GM10248 (cell line): Measurements from ENCODE around the gene ZNF142.

Source experiments
- CTCF ChIA-PET: fragments of 300-600 bp; sonication (Branson Sonifier 250); formaldehyde crosslinking; extraction: SDS; loops from one replicate; lab custom pipeline; 2021; ENCODE audit warnings: antibody characterized with exemption; lab: Yijun Ruan, JAX
- POLR2A ChIA-PET: fragments of 350-650 bp; sonication (Branson Sonifier 250); formaldehyde crosslinking; extraction: SDS; loops from one replicate; lab custom pipeline; 2020; ENCODE audit warnings: antibody characterized with exemption; lab: Yijun Ruan, JAX
- DNase-seq: peaks from one replicate; pipeline ENCODE4 v3.0.0; 2012; ENCODE audit errors: extremely low spot score
- TF ChIP-seq, protein P1 (sequence below): IDR thresholded peaks from 2 replicates; pipeline ENCODE4 v1.5.1; 2012; ENCODE audit warnings: mild to moderate bottlenecking, low read depth; ENCODE audit errors: extremely low read depth, missing control alignments, control extremely low read depth

Gene ZNF142

DNA sequence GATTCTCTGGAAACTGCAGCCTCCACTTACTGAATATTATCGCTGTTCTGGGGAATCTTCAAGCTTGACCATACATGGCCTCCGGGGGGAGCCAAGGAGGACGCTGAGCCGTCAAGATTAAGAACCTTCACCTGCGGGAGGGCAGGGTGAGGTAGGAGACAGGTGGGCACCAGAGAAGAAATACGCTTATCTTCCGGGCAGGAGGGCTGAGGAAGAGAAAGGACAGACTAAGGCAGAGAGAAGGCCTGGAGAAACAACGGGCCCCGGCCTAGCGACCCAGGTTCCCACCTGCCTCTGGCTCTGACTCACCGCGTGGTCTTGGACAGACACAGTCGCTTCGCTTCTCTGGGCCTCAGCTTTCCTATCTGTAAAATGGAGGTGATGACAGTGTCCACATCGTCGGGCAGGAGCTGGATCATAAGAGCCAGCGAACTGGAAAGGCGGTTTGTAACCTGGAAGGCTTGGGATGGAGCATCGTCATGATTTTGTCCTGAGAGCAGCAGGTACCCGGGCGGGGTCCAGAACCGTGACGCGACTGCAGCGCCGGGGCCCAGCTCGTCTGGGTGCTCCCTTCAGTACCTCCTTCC lies 659 bp downstream of the ZNF142 start:
- CTCF ChIA-PET, result interaction anchor here (1.0 to 5.8 kb wide), 17 partner anchors 10 to 636 kb away, joined by 3 to 70 read pairs (median 4); partner anchors contain the start of genes AAMP, PNKD, RNF25 and STK36
- DNase-seq, result peak; percentile 75
- TF ChIP-seq, protein P1, sequence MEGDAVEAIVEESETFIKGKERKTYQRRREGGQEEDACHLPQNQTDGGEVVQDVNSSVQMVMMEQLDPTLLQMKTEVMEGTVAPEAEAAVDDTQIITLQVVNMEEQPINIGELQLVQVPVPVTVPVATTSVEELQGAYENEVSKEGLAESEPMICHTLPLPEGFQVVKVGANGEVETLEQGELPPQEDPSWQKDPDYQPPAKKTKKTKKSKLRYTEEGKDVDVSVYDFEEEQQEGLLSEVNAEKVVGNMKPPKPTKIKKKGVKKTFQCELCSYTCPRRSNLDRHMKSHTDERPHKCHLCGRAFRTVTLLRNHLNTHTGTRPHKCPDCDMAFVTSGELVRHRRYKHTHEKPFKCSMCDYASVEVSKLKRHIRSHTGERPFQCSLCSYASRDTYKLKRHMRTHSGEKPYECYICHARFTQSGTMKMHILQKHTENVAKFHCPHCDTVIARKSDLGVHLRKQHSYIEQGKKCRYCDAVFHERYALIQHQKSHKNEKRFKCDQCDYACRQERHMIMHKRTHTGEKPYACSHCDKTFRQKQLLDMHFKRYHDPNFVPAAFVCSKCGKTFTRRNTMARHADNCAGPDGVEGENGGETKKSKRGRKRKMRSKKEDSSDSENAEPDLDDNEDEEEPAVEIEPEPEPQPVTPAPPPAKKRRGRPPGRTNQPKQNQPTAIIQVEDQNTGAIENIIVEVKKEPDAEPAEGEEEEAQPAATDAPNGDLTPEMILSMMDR, result peak; percentile 78
- POLR2A ChIA-PET, result interaction anchor here (0.7 to 1.4 kb wide), 2 partner anchors 13 to 57 kb away, joined by 4 read pairs; partner anchors contain the start of genes RNF25 and STK36

DNA sequence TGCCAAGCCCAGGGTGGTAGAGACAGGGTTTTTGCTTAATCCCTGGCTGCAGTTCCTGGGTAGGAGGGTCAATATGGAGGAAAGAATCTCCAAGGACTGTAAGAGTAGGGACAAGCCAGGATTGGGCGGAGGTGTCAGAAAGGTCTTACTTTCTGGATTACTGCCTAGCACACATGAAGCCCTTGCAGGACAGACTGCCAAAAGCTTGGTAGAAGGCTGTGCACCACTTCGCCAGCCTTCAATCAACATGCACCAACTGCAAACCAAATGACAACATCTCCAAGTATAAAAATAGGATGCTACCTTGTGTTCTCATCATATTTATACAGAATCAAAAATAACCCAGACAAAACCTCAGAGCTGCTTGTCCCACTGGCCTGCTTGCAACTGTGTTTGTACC lies 3.7 kb downstream of the ZNF142 start:
- ChIA-PET CTCF (interaction anchor here (1.4 to 2.8 kb wide), 2 partner anchors 17 to 192 kb away, joined by 3 to 14 read pairs; no protein-coding TSS in a partner anchor), POLR2A (interaction anchor here (0.5 kb wide), 1 partner anchor 12 kb away, joined by 4 read pairs; no protein-coding TSS in a partner anchor)
- TF ChIP-seq, protein P1, result no peak
- DNase-seq, result no peak

DNA sequence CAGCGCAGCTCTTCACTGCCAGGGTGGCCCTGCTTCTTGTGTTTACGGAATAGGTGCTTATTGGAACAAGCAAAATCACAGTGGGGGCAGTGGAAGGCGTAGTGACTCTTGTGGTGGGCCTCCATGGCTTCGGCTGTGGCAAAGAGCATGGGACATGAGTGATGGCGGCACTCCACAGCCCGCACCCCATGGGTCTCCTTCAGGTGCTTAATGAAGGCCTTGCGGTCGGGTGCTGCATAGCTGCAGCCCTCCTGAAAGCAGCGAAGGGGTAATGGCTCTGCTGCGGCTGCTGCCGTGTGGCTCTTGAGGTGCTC lies 10.7 kb downstream of the ZNF142 start:
- TF ChIP-seq, protein P1, result peak; percentile 7
- no peak for DNase-seq
- CTCF ChIA-PET, result interaction anchor here (0.9 to 8.0 kb wide), 18 partner anchors 9 to 361 kb away, joined by 3 to 70 read pairs (median 4); partner anchors contain the start of genes BCS1L, PLCD4 and ZNF142
- POLR2A ChIA-PET, result interaction anchor here (1.1 kb wide), 1 partner anchor 12 kb away, joined by 3 read pairs; no protein-coding TSS in a partner anchor

DNA sequence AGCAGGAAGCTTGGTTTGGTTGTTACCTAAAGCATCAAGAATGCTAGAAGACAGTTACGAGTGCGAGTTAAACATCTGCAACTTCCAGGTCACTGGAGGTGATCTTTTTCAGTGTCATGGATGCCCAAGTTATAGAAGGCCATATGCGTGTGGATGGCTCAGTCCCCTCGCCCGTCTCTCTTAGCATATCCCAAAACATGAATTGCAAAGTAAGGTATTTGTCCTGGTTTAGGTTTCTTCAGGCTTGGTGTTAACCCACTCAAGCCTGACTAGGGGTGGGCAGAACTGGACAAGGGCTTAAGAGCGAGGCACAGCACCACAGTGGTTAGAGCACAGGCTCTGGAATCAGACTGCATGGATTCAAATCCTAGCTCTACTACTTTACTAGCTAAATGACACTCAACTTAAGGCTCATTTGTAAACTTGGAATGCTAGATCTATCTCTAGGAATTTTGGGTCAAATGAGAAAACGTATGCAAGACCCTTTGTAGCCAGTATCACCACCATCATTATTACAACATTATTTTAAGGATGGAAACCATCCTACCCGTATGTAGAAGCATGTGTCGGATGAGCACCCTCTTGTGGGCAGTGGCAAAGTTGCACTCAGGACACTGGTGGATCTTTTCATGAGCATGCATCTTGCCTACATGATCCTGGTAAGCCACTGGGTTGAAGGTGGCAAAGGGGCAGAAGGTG lies 11.2 kb downstream of the ZNF142 start:
- TF ChIP-seq, protein P1, result peak; percentile 79
- ChIA-PET POLR2A (interaction anchor here (1.1 kb wide), 1 partner anchor 12 kb away, joined by 3 read pairs; no protein-coding TSS in a partner anchor), CTCF (interaction anchor here (0.9 to 8.0 kb wide), 22 partner anchors 8 to 376 kb away, joined by 3 to 70 read pairs (median 4); partner anchors contain the start of genes BCS1L, PLCD4 and ZNF142)
- DNase-seq, result peak; percentile 69

DNA sequence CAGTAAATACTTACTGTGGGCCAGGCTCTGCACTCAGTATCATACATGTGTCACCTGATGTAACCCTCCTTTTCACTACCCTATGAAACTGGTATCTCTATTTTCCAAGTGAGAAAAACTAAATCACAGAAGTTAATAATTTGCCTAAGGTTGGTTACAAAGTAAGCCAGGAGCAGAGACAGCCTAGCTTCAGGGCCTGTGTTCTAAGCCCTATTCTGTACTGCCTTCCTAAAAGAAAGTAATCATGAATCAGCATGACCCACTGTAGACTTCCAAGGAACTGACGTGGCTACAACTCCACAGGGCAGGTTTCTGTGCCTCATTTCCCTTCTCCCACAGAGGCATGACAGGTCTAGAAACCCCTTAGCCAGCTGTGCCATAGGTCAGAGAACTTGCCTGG lies 14.3 kb downstream of the ZNF142 start:
- DNase-seq, result no peak
- CTCF ChIA-PET, result interaction anchor here (1.9 to 8.0 kb wide), 4 partner anchors 14 to 207 kb away, joined by 5 to 70 read pairs (median 20); partner anchors contain the start of genes BCS1L and ZNF142
- POLR2A ChIA-PET, result no interaction called here

DNA sequence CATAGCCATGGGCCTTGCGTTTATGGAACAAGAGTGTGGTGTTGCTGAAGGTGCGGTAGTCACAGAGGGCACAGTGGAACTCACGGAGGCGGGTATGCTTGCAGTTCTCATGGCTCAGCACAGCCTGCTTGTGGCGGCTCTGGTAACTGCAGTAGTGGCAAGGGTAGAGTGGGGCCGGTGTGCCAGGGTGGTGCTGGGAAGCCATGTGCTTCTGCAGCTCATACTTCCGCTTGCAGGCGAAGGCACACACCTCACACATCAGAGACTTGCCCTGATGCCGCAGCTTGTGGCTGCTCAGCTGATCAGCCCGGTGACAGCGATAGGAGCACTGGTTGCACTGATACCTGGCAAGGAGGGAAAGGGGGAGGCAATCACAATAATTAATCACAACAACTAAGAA lies 14.7 kb downstream of the ZNF142 start:
- CTCF ChIA-PET, result interaction anchor here (8.0 kb wide), 1 partner anchor 15 kb away, joined by 70 read pairs; the partner anchor contains the start of genes BCS1L and ZNF142
- no peak for DNase-seq
- TF ChIP-seq, protein P1, result no peak
- POLR2A ChIA-PET, result no interaction called here

More for the DNA sequence above, 14.3 kb downstream of the ZNF142 start:
- TF ChIP-seq, protein P1, result no peak
